IMR-90 (cell line): ENCODE measurements around the gene HSD17B11. TPM values are rescaled to one million over a fixed set of nuclear protein-coding genes. Genes with fewer than 3 reads are reported as not detected.

Experiments used
- ATAC-seq: fragments of 200-7000 bp; cut with Tn5 transposase; 2 replicates; pipeline ENCODE4 v1.9.1; 2020; ENCODE audit warnings: low read depth, mild to moderate bottlenecking, moderate library complexity
- BruUV-seq: library from RNA; stranded (reverse); fragments of 400-500 nt; replicated peaks from 2 replicates; lab custom pipeline; 2021; lab: Mats Ljungman, UMichigan
- CTCF ChIA-PET: fragments of 300-600 bp; formaldehyde crosslinking; extraction: SDS; loops from one replicate; lab custom pipeline; 2021; ENCODE audit warnings: antibody characterized with exemption; lab: Yijun Ruan, JAX
- POLR2A ChIA-PET: fragments of 300-600 bp; sonication (Branson Sonifier 250); formaldehyde crosslinking; loops from one replicate; lab custom pipeline; 2022; ENCODE audit warnings: antibody characterized with exemption; ENCODE audit not compliant: unreplicated experiment; lab: Charles Lee
- DNase-seq: peaks from one replicate; pipeline ENCODE4 v3.0.0; 2013
- H2AFZ ChIP-seq: replicated peaks from 2 replicates; pipeline ENCODE3; 2013; ENCODE audit warnings: low read length, mild to moderate bottlenecking; ENCODE audit not compliant: poor library complexity
- H2AK5ac ChIP-seq: 2 replicates; pipeline ENCODE4 v1.6.1; 2013; ENCODE audit warnings: low read depth, low read length, inconsistent platforms
- H2AK9ac ChIP-seq: replicated peaks from 2 replicates; pipeline ENCODE3; 2013; ENCODE audit warnings: mild to moderate bottlenecking, low read depth, low read length, moderate library complexity; ENCODE audit not compliant: poor library complexity
- H2BK120ac ChIP-seq: 2 replicates; pipeline ENCODE4 v1.6.1; 2013; ENCODE audit warnings: low read depth, low read length, inconsistent platforms
- H2BK15ac ChIP-seq: 3 replicates; pipeline ENCODE4 v1.6.1; 2013; ENCODE audit warnings: low read depth, low read length, inconsistent platforms
- H2BK20ac ChIP-seq: 2 replicates; pipeline ENCODE4 v1.6.1; 2013; ENCODE audit warnings: low read depth, mild to moderate bottlenecking, inconsistent platforms, low read length, moderate library complexity
- H2BK5ac ChIP-seq: 2 replicates; pipeline ENCODE4 v1.6.1; 2013; ENCODE audit warnings: mild to moderate bottlenecking, low read depth, low read length, inconsistent platforms; ENCODE audit not compliant: poor library complexity, severe bottlenecking
- H3K14ac ChIP-seq: replicated peaks from 2 replicates; pipeline ENCODE4 v1.6.1; 2013; ENCODE audit warnings: low read depth, low read length, inconsistent platforms
- H3K18ac ChIP-seq: 2 replicates; pipeline ENCODE4 v1.6.1; 2013; ENCODE audit warnings: low read depth, low read length, control low read depth
- H3K23ac ChIP-seq: 2 replicates; pipeline ENCODE4 v1.6.1; 2013; ENCODE audit warnings: low read depth, low read length, inconsistent platforms
- H3K27ac ChIP-seq: 2 replicates; pipeline ENCODE4 v1.5.1; 2013; ENCODE audit warnings: mild to moderate bottlenecking, control low read depth, low read length; ENCODE audit not compliant: insufficient read depth
- H3K27me3 ChIP-seq: 2 replicates; pipeline ENCODE4 v1.6.1; 2013; ENCODE audit warnings: low read length; ENCODE audit not compliant: control insufficient read depth, insufficient read depth
- H3K36me3 ChIP-seq: 2 replicates; pipeline ENCODE4 v1.6.1; 2013; ENCODE audit warnings: low read length, mixed read lengths; ENCODE audit not compliant: control insufficient read depth, insufficient read depth
- H3K4ac ChIP-seq: 2 replicates; pipeline ENCODE4 v1.6.1; 2013; ENCODE audit warnings: low read depth, low read length, inconsistent platforms
- H3K4me1 ChIP-seq: 2 replicates; pipeline ENCODE4 v1.6.1; 2013; ENCODE audit warnings: low read length, mixed read lengths; ENCODE audit not compliant: control insufficient read depth, insufficient read depth
- H3K4me2 ChIP-seq: 2 replicates; pipeline ENCODE4 v1.6.1; 2013; ENCODE audit warnings: low read depth, mild to moderate bottlenecking, control low read depth, low read length, moderate library complexity
- H3K4me3 ChIP-seq: 2 replicates; pipeline ENCODE4 v1.5.1; 2013; ENCODE audit warnings: low read depth, mild to moderate bottlenecking, control low read depth, low read length, moderate library complexity; ENCODE audit not compliant: insufficient read depth
- H3K56ac ChIP-seq: 2 replicates; pipeline ENCODE4 v1.6.1; 2013; ENCODE audit warnings: low read length, inconsistent platforms; ENCODE audit not compliant: insufficient read depth; ENCODE audit errors: extremely low read depth
- H3K79me1 ChIP-seq, 2 experiments: 2 replicates each; pipeline ENCODE4 v1.6.1; 2013; ENCODE audit warnings: low read length in 2 of 2, inconsistent platforms in 1 of 2, low read depth in 1 of 2
- H3K9ac ChIP-seq: 2 replicates; pipeline ENCODE4 v1.6.1; 2013; ENCODE audit warnings: low read depth, low read length, control low read depth
- H3K9me1 ChIP-seq: 2 replicates; pipeline ENCODE4 v1.6.1; 2013; ENCODE audit warnings: low read length, inconsistent platforms; ENCODE audit not compliant: insufficient read depth
- H3K9me3 ChIP-seq: 2 replicates; pipeline ENCODE4 v1.6.1; 2013; ENCODE audit warnings: low read length; ENCODE audit not compliant: control insufficient read depth, insufficient read depth
- H4K20me1 ChIP-seq: 2 replicates; pipeline ENCODE4 v1.6.1; 2013; ENCODE audit warnings: low read length, inconsistent platforms; ENCODE audit not compliant: insufficient read depth
- H4K5ac ChIP-seq: 2 replicates; pipeline ENCODE4 v1.6.1; 2013; ENCODE audit warnings: mild to moderate bottlenecking, low read depth, low read length, control low read depth
- H4K8ac ChIP-seq, 2 experiments: 2 replicates each; pipeline ENCODE4 v1.6.1; 2013; ENCODE audit warnings: low read depth in 2 of 2, low read length in 2 of 2, control low read depth in 1 of 2, inconsistent platforms in 1 of 2
- H4K91ac ChIP-seq: 2 replicates; pipeline ENCODE4 v1.6.1; 2013; ENCODE audit warnings: low read depth, low read length, inconsistent platforms; ENCODE audit not compliant: insufficient read depth
- MXI1 ChIP-seq: IDR thresholded peaks from 2 replicates; pipeline ENCODE4 v1.6.1; 2012; ENCODE audit warnings: low read depth, mild to moderate bottlenecking, low read length, moderate library complexity, borderline replicate concordance
- NFE2L2 ChIP-seq: fragments of 150-350 bp; IDR thresholded peaks from 2 replicates; pipeline ENCODE4 v1.6.1; 2016; ENCODE audit warnings: low read depth, mild to moderate bottlenecking, low read length
- POLR2A ChIP-seq: IDR thresholded peaks from 2 replicates; pipeline ENCODE4 v1.6.1; 2012; ENCODE audit warnings: mild to moderate bottlenecking, low read depth, low read length
- RAD21 ChIP-seq: IDR thresholded peaks from 2 replicates; pipeline ENCODE4 v1.6.1; 2012; ENCODE audit warnings: low read length, improper control_type of control experiment
- SMC3 ChIP-seq: fragments of 150-350 bp; IDR thresholded peaks from 2 replicates; pipeline ENCODE4 v1.6.1; 2016; ENCODE audit warnings: low read depth, mild to moderate bottlenecking, antibody characterized with exemption, low read length, moderate library complexity
- WGBS, 2 experiments: methylation state at CpG; one replicate each; pipeline versions ENCODE4 v1.1.5 to v1.1.7; 2013; ENCODE audit warnings: missing lambda C conversion rate in 2 of 2; ENCODE audit not compliant: insufficient read length in 1 of 2; ENCODE audit errors: extremely low coverage in 2 of 2; 5-methylcytosine and 5-hydroxymethylcytosine counted together
- dilution Hi-C: fragments of 300-500 bp; cut with HindIII; formaldehyde crosslinking; loops from one replicate; pipeline ENCODE4 v1.14.3; 2018; ENCODE audit warnings: low sequenced_read_pairs; ENCODE audit not compliant: unreplicated experiment
- in situ Hi-C: fragments of 300-500 bp; cut with MboI; formaldehyde crosslinking; loops from 3 replicates; pipeline ENCODE4 v1.14.3; 2019; ENCODE audit warnings: low sequenced_read_pairs, inconsistent platforms, mixed read lengths
- intact Hi-C: fragments of 100-400 bp; cut with micrococcal nuclease; formaldehyde crosslinking; loops from 2 replicates; pipeline ENCODE4 v1.10.0; 2022
- polyA plus RNA-seq, 3 experiments: library from polyadenylated mRNA; depleted of rRNA; stranded (reverse); fragments of >200 nt; gene quantifications; 2 replicates each; pipeline ENCODE4 v1.2.3, GENCODE V29; 2012; ENCODE audit warnings: low replicate concordance in 1 of 3
- total RNA-seq: library from RNA; depleted of rRNA; stranded (reverse); fragments of >200 nt; gene quantifications from 2 replicates; pipeline ENCODE4 v1.2.3, GENCODE V29; 2012
- TF ChIP-seq, protein P1 (sequence below): fragments of 150-350 bp; IDR thresholded peaks from 2 replicates; pipeline ENCODE4 v1.6.1; 2016; ENCODE audit warnings: low read depth, mild to moderate bottlenecking, low read length, moderate library complexity, borderline replicate concordance

HSD17B11 gene
- total and polyA plus RNA-seq, 2 of the 4 experiments (the other 2 are of a cell fraction): 11.3 to 12.0 TPM

DNA sequence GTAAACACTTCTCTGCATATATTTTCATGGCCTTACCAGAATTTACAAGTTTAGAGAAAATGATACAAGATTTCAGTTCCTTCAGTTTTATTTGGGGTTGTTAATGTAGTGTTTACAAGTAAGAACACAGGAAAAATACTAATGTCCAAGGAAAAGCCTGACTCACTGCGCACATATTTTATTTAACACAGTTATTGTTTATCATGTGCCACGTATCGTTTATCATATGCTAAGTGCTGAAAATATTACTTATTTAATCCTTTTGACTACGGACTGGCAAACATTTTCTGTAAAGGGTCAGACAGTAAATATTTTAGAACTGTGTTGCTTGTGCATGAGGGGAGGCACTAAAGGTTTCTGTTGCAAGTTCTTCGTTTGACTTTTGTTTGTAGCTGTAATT lies 69.1 kb downstream of the HSD17B11 start:
- TF ChIP-seq POLR2A (no peak), NFE2L2 (no peak), MXI1 (no peak), SMC3 (no peak), RAD21 (no peak)
- TF ChIP-seq, protein P1, sequence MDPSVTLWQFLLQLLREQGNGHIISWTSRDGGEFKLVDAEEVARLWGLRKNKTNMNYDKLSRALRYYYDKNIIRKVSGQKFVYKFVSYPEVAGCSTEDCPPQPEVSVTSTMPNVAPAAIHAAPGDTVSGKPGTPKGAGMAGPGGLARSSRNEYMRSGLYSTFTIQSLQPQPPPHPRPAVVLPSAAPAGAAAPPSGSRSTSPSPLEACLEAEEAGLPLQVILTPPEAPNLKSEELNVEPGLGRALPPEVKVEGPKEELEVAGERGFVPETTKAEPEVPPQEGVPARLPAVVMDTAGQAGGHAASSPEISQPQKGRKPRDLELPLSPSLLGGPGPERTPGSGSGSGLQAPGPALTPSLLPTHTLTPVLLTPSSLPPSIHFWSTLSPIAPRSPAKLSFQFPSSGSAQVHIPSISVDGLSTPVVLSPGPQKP: no peak
- Histone ChIP-seq H2AK5ac (no peak overlapping the region), H3K4me3 (no peak overlapping the region), H3K36me3 (no peaks in the 10 kb centered on the region), H3K18ac (no peak overlapping the region), H4K91ac (no peak overlapping the region), H3K27ac (no peak overlapping the region), H2BK20ac (no peak overlapping the region), H3K23ac (no peak overlapping the region), H2BK5ac (no peak overlapping the region), H2BK15ac (no peak overlapping the region), H3K14ac (no peak overlapping the region), H3K4ac (no peak overlapping the region), H2AK9ac (no peak overlapping the region), H3K27me3 (no peaks in the 10 kb centered on the region), H3K4me2 (peak overlapping the region; percentile 13), H3K9me3 (no peaks in the 10 kb centered on the region), H4K8ac (no peak overlapping the region), H3K56ac (no peak overlapping the region), H3K79me1 (no peaks in the 10 kb centered on the region), H2BK120ac (no peak overlapping the region), H3K4me1 (no peaks in the 10 kb centered on the region; the same call in 1 of the 2 replicates), H3K9ac (no peak overlapping the region), H3K9me1 (no peaks in the 10 kb centered on the region), H4K5ac (no peak overlapping the region), H2AFZ (no peak overlapping the region), H4K20me1 (no peaks in the 10 kb centered on the region)
- CTCF ChIA-PET: no interaction called here
- intact Hi-C loops (no loop called here), in situ Hi-C loops (no loop called here), dilution Hi-C loops (no loop called here)
- no TSS peak for BruUV-seq
- WGBS, 2 experiments: no CpG with 5 or more reads among the region's 5 CpGs
- POLR2A ChIA-PET: no interaction called here
- ATAC-seq (peak; percentile 70), DNase-seq (no peak)
